OCI-LY3 (cell line): Measurements from ENCODE around the gene SUSD1.

ENCODE experiments used
- H2AFZ ChIP-seq: fragments of 200-600, 300-600 bp; shearing (Covaris generic); 2 replicates; pipeline ENCODE4 v1.6.0; 2014; ENCODE audit warnings: antibody characterized with exemption, low read depth, low read length
- H3K27ac ChIP-seq: fragments of 200-600, 300-600 bp; sonication (generic); 2 replicates; pipeline ENCODE4 v1.5.1; 2014; ENCODE audit warnings: mild to moderate bottlenecking, low read length, moderate library complexity, mixed read lengths
- H3K27me3 ChIP-seq: fragments of 200-600, 300-600 bp; sonication (generic); 2 replicates; pipeline ENCODE4 v1.6.1; 2014; ENCODE audit warnings: low read depth, low read length, mixed read lengths
- H3K36me3 ChIP-seq: fragments of 200-600, 300-600 bp; sonication (generic); replicated peaks from 2 replicates; pipeline ENCODE3; 2014; ENCODE audit warnings: low read depth, low read length, mixed read lengths
- H3K4me1 ChIP-seq: fragments of 300-600, 200-600 bp; sonication (generic); 2 replicates; pipeline ENCODE4 v1.6.1; 2014; ENCODE audit warnings: low read length, mixed read lengths
- H3K4me2 ChIP-seq: fragments of 200-600, 300-600 bp; sonication (generic); 2 replicates; pipeline ENCODE4 v1.6.1; 2014; ENCODE audit warnings: low read length, mixed read lengths
- H3K4me3 ChIP-seq: fragments of 300-600, 200-600 bp; sonication (generic); 2 replicates; pipeline ENCODE4 v1.5.1; 2014; ENCODE audit warnings: antibody characterized with exemption, mild to moderate bottlenecking, low read length, moderate library complexity
- H3K79me2 ChIP-seq: fragments of 300-600, 200-600 bp; shearing (Covaris generic); 2 replicates; pipeline ENCODE4 v1.6.1; 2014; ENCODE audit warnings: mild to moderate bottlenecking, low read length, mixed read lengths
- H3K9ac ChIP-seq: fragments of 300-600, 200-600 bp; shearing (Covaris generic); 2 replicates; pipeline ENCODE4 v1.6.0; 2014; ENCODE audit warnings: mild to moderate bottlenecking, low read length, moderate library complexity
- H3K9me3 ChIP-seq: fragments of 200-600, 300-600 bp; shearing (Covaris generic); 2 replicates; pipeline ENCODE4 v1.6.1; 2014; ENCODE audit warnings: low read length, mixed read lengths; ENCODE audit not compliant: insufficient read depth
- H4K20me1 ChIP-seq: fragments of 200-600, 300-600 bp; sonication (generic); 2 replicates; pipeline ENCODE4 v1.6.1; 2016; ENCODE audit warnings: low read length, mixed read lengths; ENCODE audit not compliant: insufficient read depth
- EZH2phosphoT487 ChIP-seq: fragments of 200-600 bp; shearing (Covaris generic); IDR thresholded peaks from 2 replicates; pipeline ENCODE4 v1.6.1; 2018; ENCODE audit warnings: antibody characterized with exemption, mixed run types, low read depth
- TF ChIP-seq, protein P1 (sequence below): fragments of 200-600, 300-600 bp; sonication (generic); IDR thresholded peaks from 2 replicates; pipeline ENCODE4 v1.5.1; 2014; ENCODE audit warnings: antibody characterized with exemption, low read length, low read depth

Gene SUSD1

DNA sequence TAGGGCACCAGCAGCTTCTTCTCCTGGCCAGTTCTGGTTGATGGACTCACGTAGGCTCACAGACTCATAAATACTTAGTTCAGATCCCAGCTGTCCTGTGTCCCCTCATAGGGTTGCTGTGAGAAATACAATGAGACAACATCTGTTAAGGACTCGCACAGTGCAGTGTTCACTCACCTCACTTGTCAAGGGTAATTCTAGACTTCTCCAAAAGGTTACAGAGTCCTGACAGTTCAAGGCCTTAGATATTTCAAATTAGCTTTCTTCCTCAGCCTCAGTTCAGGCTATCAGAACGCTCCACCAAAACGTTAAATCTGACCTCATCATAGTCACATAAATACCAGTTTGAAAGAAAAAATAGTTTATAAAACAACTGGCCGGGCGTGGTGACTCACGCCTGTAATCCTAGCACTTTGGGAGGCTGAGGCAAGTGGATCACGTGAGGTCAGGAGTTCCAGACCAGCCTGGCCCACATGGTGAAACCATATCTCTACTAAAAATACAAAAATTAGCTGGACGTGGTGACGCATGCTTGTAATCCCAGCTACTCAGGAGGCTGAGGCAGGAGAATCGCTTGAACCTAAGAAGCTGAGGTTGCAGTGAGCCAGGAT is 172.1 kb downstream of the SUSD1 start:
- Histone ChIP-seq H3K9me3 (no peaks in the 10 kb centered on the region), H3K27me3 (no peaks in the 10 kb centered on the region), H2AFZ (peak overlapping the region; percentile 50; the same call in 1 of the 2 replicates), H3K79me2 (no peaks in the 10 kb centered on the region), H3K9ac (peak overlapping the region; percentile 67), H3K4me1 (peaks cover 91% of the 10 kb centered on the region), H3K4me2 (peak overlapping the region; percentile 53), H3K36me3 (no peaks in the 10 kb centered on the region), H4K20me1 (no peaks in the 10 kb centered on the region), H3K27ac (peak overlapping the region; percentile 94), H3K4me3 (peak overlapping the region; percentile 33; the same call in 1 of the 2 replicates)
- TF ChIP-seq, protein P1, sequence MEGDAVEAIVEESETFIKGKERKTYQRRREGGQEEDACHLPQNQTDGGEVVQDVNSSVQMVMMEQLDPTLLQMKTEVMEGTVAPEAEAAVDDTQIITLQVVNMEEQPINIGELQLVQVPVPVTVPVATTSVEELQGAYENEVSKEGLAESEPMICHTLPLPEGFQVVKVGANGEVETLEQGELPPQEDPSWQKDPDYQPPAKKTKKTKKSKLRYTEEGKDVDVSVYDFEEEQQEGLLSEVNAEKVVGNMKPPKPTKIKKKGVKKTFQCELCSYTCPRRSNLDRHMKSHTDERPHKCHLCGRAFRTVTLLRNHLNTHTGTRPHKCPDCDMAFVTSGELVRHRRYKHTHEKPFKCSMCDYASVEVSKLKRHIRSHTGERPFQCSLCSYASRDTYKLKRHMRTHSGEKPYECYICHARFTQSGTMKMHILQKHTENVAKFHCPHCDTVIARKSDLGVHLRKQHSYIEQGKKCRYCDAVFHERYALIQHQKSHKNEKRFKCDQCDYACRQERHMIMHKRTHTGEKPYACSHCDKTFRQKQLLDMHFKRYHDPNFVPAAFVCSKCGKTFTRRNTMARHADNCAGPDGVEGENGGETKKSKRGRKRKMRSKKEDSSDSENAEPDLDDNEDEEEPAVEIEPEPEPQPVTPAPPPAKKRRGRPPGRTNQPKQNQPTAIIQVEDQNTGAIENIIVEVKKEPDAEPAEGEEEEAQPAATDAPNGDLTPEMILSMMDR: no peak
- no peak for TF ChIP-seq EZH2phosphoT487

DNA sequence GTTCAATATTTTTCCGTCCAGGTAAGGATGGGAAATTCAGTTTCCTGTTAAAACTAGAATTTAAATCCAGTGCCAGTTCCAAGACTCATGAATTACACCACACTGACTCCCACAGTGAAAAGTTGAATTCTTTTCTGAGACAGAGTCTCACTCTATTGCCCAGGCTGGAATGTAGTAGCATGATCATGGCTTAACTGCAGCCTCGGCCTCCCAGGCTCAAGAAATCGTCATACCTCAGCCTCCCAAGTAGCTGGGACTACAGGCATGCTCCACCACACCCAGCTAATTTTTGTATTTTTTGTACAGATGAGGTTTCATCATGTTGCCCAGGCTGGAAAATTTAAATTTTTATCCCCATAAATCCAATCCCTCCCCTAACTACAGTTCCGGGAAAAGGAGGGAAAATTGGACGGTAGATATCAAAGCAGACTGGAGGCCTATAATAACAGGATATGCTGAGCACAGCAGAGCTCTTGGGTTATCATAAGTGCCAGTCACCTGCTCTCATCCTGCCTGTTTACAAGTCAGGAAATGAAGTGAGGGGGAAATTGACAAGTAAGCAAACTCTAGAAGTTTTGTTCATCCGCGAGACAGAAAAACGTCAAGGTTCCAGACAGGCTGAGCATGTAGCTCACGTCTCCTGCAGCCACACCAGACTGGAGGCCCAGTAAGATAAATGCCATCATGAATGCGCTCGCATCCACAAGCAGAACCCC is 172.8 kb downstream of the SUSD1 start:
- Histone ChIP-seq H3K27me3 (no peaks in the 10 kb centered on the region), H3K4me3 (no peak overlapping the region), H3K27ac (peak overlapping the region; percentile 94), H3K9me3 (no peaks in the 10 kb centered on the region), H3K4me2 (peak overlapping the region; percentile 53), H2AFZ (peak overlapping the region; percentile 50; the same call in 1 of the 2 replicates), H3K9ac (peak overlapping the region; percentile 67), H3K4me1 (peaks cover 90% of the 10 kb centered on the region), H4K20me1 (no peaks in the 10 kb centered on the region), H3K36me3 (no peaks in the 10 kb centered on the region), H3K79me2 (no peaks in the 10 kb centered on the region)
- no peak for TF ChIP-seq EZH2phosphoT487
- TF ChIP-seq, protein P1: no peak

DNA sequence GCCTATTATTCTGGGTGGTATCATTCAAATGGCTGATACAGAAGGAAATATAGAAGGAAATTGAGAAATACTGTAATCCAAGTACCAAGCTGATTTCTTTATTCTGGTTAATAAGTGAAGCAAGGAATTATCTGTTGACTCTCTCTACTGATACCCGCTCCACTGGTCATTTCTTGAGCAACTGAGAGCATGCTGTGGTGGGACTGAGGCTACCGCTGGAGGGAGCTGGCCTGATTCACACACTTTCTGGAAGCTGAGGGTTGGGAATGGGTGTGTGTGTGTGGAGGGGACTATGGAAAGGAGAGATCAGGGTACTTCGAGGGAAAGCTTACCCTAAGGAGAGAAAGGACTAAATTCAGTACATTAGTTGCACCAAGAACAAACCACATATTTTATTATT is 174.4 kb downstream of the SUSD1 start:
- no peaks in the 10 kb centered on the region for H3K79me2 ChIP-seq
- H3K36me3 ChIP-seq: no peaks in the 10 kb centered on the region
- no peak overlapping the region for H3K4me3 ChIP-seq
- no peak for TF ChIP-seq EZH2phosphoT487
- TF ChIP-seq, protein P1: peak; percentile 32
- peak overlapping the region; percentile 4; the same call in 1 of the 2 replicates for H3K27ac ChIP-seq
- no peak overlapping the region for H2AFZ ChIP-seq
- H4K20me1 ChIP-seq: no peaks in the 10 kb centered on the region
- H3K4me1 ChIP-seq: peaks cover 85% of the 10 kb centered on the region
- no peak overlapping the region for H3K4me2 ChIP-seq
- no peak overlapping the region for H3K9ac ChIP-seq
- no peaks in the 10 kb centered on the region for H3K27me3 ChIP-seq
- no peaks in the 10 kb centered on the region for H3K9me3 ChIP-seq

DNA sequence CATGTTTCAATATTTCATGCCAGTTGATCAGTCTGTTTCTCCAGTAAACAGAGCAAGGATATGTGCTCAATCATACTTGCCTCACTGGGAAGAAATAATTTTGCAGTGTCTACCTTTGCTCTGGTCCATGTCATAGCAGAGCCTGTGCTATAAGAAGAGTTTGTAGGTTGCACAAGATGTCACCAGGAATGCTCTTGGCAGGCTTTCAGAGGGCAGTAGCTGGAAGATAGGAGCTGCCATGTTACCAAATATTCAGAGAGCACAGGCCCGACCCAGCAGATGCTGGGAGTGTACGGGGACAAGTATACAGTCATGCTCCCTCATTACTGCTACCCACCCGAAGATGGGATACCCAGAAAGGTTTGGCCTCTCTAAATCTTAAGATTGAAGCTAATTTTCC is 175.8 kb downstream of the SUSD1 start:
- Histone ChIP-seq H2AFZ (no peak overlapping the region), H3K4me2 (no peak overlapping the region), H3K9ac (no peak overlapping the region), H3K9me3 (no peaks in the 10 kb centered on the region), H3K27ac (peak overlapping the region; percentile 8; the same call in 1 of the 2 replicates), H3K4me1 (peaks cover 83% of the 10 kb centered on the region), H3K79me2 (no peaks in the 10 kb centered on the region), H3K4me3 (no peak overlapping the region), H3K36me3 (no peaks in the 10 kb centered on the region), H3K27me3 (no peaks in the 10 kb centered on the region), H4K20me1 (no peaks in the 10 kb centered on the region)
- TF ChIP-seq EZH2phosphoT487: no peak
- TF ChIP-seq, protein P1: no peak
